Measurements from ENCODE around the gene TRIM52.
A peak's percentile ranks its signal among the peaks of the same experiment; 100 is the strongest.
"Not testable (repeated sequence)": the region's sequence is repeated elsewhere in the genome, so short reads cannot be mapped to it uniquely, and the experiment has no call there.

Gene TRIM52

GRCh38 chr5:181212080-181212479 is 48.9 kb downstream of the TRIM52 start:
- DNase-seq = no peak

- DNase-seq = no peak
These were observed 49.7 kb downstream of the TRIM52 start for GRCh38 chr5:181211208-181211607.

- not testable (repeated sequence) for DNase-seq
These were observed 50.2 kb downstream of the TRIM52 start for GRCh38 chr5:181210698-181211097.

GRCh38 chr5:181210148-181210547 is 50.8 kb downstream of the TRIM52 start:
- DNase-seq = not testable (repeated sequence)

- not testable (repeated sequence) for DNase-seq
These were observed 51.9 kb downstream of the TRIM52 start for GRCh38 chr5:181209006-181209405.

GRCh38 chr5:181207960-181208253 is 53.0 kb downstream of the TRIM52 start:
- DNase-seq = no peak

GRCh38 chr5:181207214-181207959 is 53.6 kb downstream of the TRIM52 start:
- DNase-seq = peak; percentile 98

- peak; percentile 53 for DNase-seq
These were observed 54.9 kb downstream of the TRIM52 start for GRCh38 chr5:181205761-181206649.
